HepG2 (cell line): ENCODE measurements around the gene SLC6A12. TPM values are rescaled to one million over a fixed set of nuclear protein-coding genes. Genes with fewer than 3 reads are reported as not detected.

Experiments used
- ATAC-seq: fragments of 200-7000 bp; cut with Tn5 transposase; 3 replicates; pipeline ENCODE4 v1.9.1; 2020; ENCODE audit warnings: mild to moderate bottlenecking, moderate library complexity
- BruUV-seq: library from RNA; stranded (reverse); fragments of 400-500 nt; replicated peaks from 2 replicates; lab custom pipeline; 2021; lab: Mats Ljungman, UMichigan
- CTCF ChIA-PET: fragments of 300-600 bp; formaldehyde crosslinking; extraction: SDS; loops from one replicate; lab custom pipeline; 2021; ENCODE audit warnings: low total read pairs, inconsistent platforms, low intra/inter-chr PET ratio; lab: Yijun Ruan, JAX
- POLR2A ChIA-PET: fragments of 350-600 bp; sonication (Branson Sonifier 250); formaldehyde crosslinking; loops from one replicate; lab custom pipeline; 2020; ENCODE audit warnings: antibody characterized with exemption, inconsistent platforms; lab: Yijun Ruan, JAX
- DNase-seq: peaks from one replicate; pipeline ENCODE4 v3.0.0-alpha.2; 2015; ENCODE audit warnings: low spot score
- FAIRE-seq: peaks from 3 replicates; lab custom pipeline; 2011; peaks lifted over from hg19 to GRCh38; lab: Jason Lieb, UNC
- H2AFZ ChIP-seq: one replicate; pipeline ENCODE4 v1.6.1; 2011; ENCODE audit warnings: low read length, inconsistent platforms
- H3K27ac ChIP-seq: fragments of 300-600 bp; 3 replicates; pipeline ENCODE4 v1.8.0; 2011; ENCODE audit warnings: mixed run types, mild to moderate bottlenecking, mixed read lengths, low read length, inconsistent platforms; ENCODE audit not compliant: insufficient read depth; ENCODE audit errors: extremely low read length
- H3K27me3 ChIP-seq, 2 experiments: fragments of 200-600 bp in 1 of 2; 2 replicates in 1 of 2; 3 replicates in 1 of 2; pipeline versions ENCODE4 v1.6.0 to v1.8.0; 2011; ENCODE audit warnings: low read length in 2 of 2, mild to moderate bottlenecking in 2 of 2, moderate library complexity in 2 of 2, inconsistent platforms in 1 of 2; ENCODE audit not compliant: insufficient read depth in 2 of 2, control insufficient read depth in 1 of 2
- H3K36me3 ChIP-seq, 2 experiments: fragments of 200-600 bp in 1 of 2; replicated peaks in 1 of 2; 2 replicates in 1 of 2; 3 replicates in 1 of 2; pipeline versions ENCODE4 v1.5.1 to v1.8.0; 2011; ENCODE audit warnings: low read length in 2 of 2, inconsistent platforms in 1 of 2; ENCODE audit not compliant: insufficient read depth in 2 of 2, control insufficient read depth in 1 of 2
- H3K4me1 ChIP-seq: 2 replicates; pipeline ENCODE4 v1.5.1; 2012; ENCODE audit warnings: low read length, inconsistent platforms; ENCODE audit not compliant: insufficient read depth
- H3K4me2 ChIP-seq: 2 replicates; pipeline ENCODE4 v1.6.0; 2011; ENCODE audit warnings: low read depth, low read length, inconsistent platforms
- H3K4me3 ChIP-seq, 3 experiments: fragments of 200-600 bp in 1 of 3; sonication (generic), shearing (Covaris generic) in 1 of 3; replicated peaks in 1 of 3; 2 replicates each; pipeline ENCODE4 v1.5.1; 2011 to 2016; ENCODE audit warnings: low read length in 3 of 3, inconsistent platforms in 2 of 3, low read depth in 2 of 3, mild to moderate bottlenecking in 2 of 3, control low read depth in 1 of 3, mixed read lengths in 1 of 3; ENCODE audit not compliant: insufficient read depth in 1 of 3
- H3K79me2 ChIP-seq: one replicate; pipeline ENCODE4 v1.6.1; 2011; ENCODE audit warnings: low read length, inconsistent platforms; ENCODE audit not compliant: insufficient read depth
- H3K9ac ChIP-seq: 2 replicates; pipeline ENCODE4 v1.6.0; 2011; ENCODE audit warnings: mild to moderate bottlenecking, low read depth, low read length, inconsistent platforms; ENCODE audit not compliant: insufficient read depth
- H3K9me3 ChIP-seq: 2 replicates; pipeline ENCODE4 v1.5.1; 2012; ENCODE audit warnings: mild to moderate bottlenecking, low read length
- H4K20me1 ChIP-seq: 2 replicates; pipeline ENCODE4 v1.6.0; 2011; ENCODE audit warnings: inconsistent platforms, mild to moderate bottlenecking, low read length, moderate library complexity; ENCODE audit not compliant: insufficient read depth
- KIAA2018 ChIP-seq: sonication (generic); formaldehyde crosslinking; IDR thresholded peaks from 2 replicates; pipeline ENCODE4 v1.5.0; 2020; ENCODE audit warnings: mild to moderate bottlenecking, missing genetic modification reagents, borderline replicate concordance
- SATB2 ChIP-seq: sonication (generic); formaldehyde crosslinking; IDR thresholded peaks from 2 replicates; pipeline ENCODE4 v1.5.0; 2020; ENCODE audit warnings: missing genetic modification reagents
- SETDB1 ChIP-seq: sonication (generic); formaldehyde crosslinking; IDR thresholded peaks from 2 replicates; pipeline ENCODE4 v1.5.1; 2020; ENCODE audit warnings: missing genetic modification reagents, mild to moderate bottlenecking, borderline replicate concordance
- SPEN ChIP-seq: sonication (generic); formaldehyde crosslinking; IDR thresholded peaks from 2 replicates; pipeline ENCODE4 v1.5.1; 2020; ENCODE audit warnings: low read depth, mild to moderate bottlenecking, missing genetic modification reagents
- ZNF350 ChIP-seq: sonication (generic); formaldehyde crosslinking; IDR thresholded peaks from 2 replicates; pipeline ENCODE4 v1.4.0; 2020; ENCODE audit warnings: mild to moderate bottlenecking, low read depth, missing genetic modification reagents, borderline replicate concordance
- ZNF547 ChIP-seq: sonication (generic); formaldehyde crosslinking; IDR thresholded peaks from 2 replicates; pipeline ENCODE4 v1.5.1; 2020; ENCODE audit warnings: mild to moderate bottlenecking, missing genetic modification reagents
- WGBS: methylation state at CpG from one replicate; pipeline ENCODE4 v1.1.6; 2017; ENCODE audit warnings: low lambda C conversion rate; 5-methylcytosine and 5-hydroxymethylcytosine counted together
- in situ Hi-C: cut with HindIII; loops from 2 replicates; pipeline ENCODE4 v1.10.0; 2017; ENCODE audit warnings: low pct_unique_long_range_greater_than_20kb; ENCODE audit not compliant: extremely low pct_ligation_motif_present
- intact Hi-C: fragments of 100-400 bp; cut with micrococcal nuclease; formaldehyde crosslinking; loops from one replicate; pipeline ENCODE4 v1.10.0; 2022; ENCODE audit not compliant: unreplicated experiment
- polyA plus RNA-seq, 8 experiments: library from polyadenylated mRNA; depleted of rRNA in 3 of 8; stranded (reverse) in 7 of 8; unstranded in 1 of 8; fragments of >200 nt; fragmentation: Illumina TruSeq in 4 of 8; extraction: Trizol in 4 of 8; gene quantifications; 2 replicates each; pipeline versions ENCODE4 v1.2.1 to v1.2.3, GENCODE V29; 2011 to 2016; ENCODE audit warnings: low read depth in 4 of 8, missing spikeins in 1 of 8, mixed read lengths in 1 of 8; ENCODE audit not compliant: insufficient read depth in 1 of 8
- total RNA-seq, 5 experiments: library from RNA; depleted of rRNA; stranded (reverse); fragments of >200 nt; fragmentation: Illumina TruSeq; extraction: Trizol; gene quantifications; 2 replicates each; pipeline ENCODE4 v1.2.3, GENCODE V29; 2016; ENCODE audit warnings: low read depth in 1 of 5

The SLC6A12 gene
- total and polyA plus RNA-seq, 2 of the 13 experiments (the other 11 are each of a cell fraction or from before 2014, with no cell fraction given) = 3.7 to 18.8 TPM

DNA sequence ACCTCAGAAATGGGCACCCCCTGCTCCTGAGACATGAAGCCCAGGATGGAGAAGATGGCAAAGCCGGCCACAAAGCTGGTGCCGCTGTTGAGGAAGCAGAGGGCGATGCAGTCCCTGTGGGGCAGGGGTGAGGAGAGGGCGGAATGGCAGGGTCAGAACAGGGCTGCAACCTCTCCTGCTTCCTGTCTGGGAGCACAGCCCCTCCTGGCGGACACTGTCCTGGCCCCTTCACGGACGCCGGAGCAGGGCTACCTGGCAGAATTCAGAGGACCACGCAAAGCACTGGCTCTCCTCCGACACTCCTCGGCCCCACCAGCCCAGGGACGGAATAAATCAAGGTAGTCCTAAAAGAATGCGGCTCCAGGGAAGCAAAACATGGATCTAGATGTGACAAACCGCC, 12.4 kb upstream of the SLC6A12 start (continued):
- TF ChIP-seq SATB2 (CRISPR knock-in tag) = no peak

GRCh38 chr12:225012-225411, 11.1 kb upstream of the SLC6A12 start:
- Histone ChIP-seq H3K27ac (no peak overlapping the region), H3K4me2 (no peak overlapping the region), H3K36me3 (no peaks in the 10 kb centered on the region), H2AFZ (no peak overlapping the region), H3K4me1 (no peaks in the 10 kb centered on the region), H3K9ac (no peak overlapping the region), H3K79me2 (no peaks in the 10 kb centered on the region), H3K4me3 (no peak overlapping the region), H3K27me3 (peaks cover 3% of the 10 kb centered on the region in 2 experiments; a peak in 2 of 5 replicates), H4K20me1 (no peaks in the 10 kb centered on the region), H3K9me3 (no peaks in the 10 kb centered on the region)
- FAIRE-seq (no peak), DNase-seq (no peak), ATAC-seq (no peak)
- POLR2A ChIA-PET = no interaction called here
- intact Hi-C loops (no loop called here), in situ Hi-C loops (no loop called here)
- TF ChIP-seq ZNF350 (CRISPR knock-in tag) = no peak
- TF ChIP-seq KIAA2018 (CRISPR knock-in tag) = no peak
- no peak for TF ChIP-seq SETDB1
- TF ChIP-seq ZNF547 (CRISPR knock-in tag) = no peak
- no peak for TF ChIP-seq SPEN (CRISPR knock-in tag)
- 89% methylated on average over 16 of the region's 18 CpGs for WGBS
- no TSS peak for BruUV-seq
- CTCF ChIA-PET = no interaction called here
